ENCODE measurements around the gene OR8K1.

GRCh38 chr11:56296898-56297297, 48.9 kb upstream of the OR8K1 start:
- no peak for TF ChIP-seq EZH2 (IDR thresholded peaks at IDR 0.05; ENCODE audit: insufficient read depth, poor library complexity, severe bottlenecking)
- no peak for TF ChIP-seq EZH2phosphoT487 (IDR thresholded peaks at IDR 0.05; ENCODE audit: insufficient read depth, low read depth)
